GM18517 (cell line): ENCODE results near the gene FBXL12.
A peak's percentile ranks its signal among the peaks of the same experiment; 100 is the strongest.
"Not testable (repeated sequence)": the region's sequence is repeated elsewhere in the genome, so short reads cannot be mapped to it uniquely, and the experiment has no call there.

ENCODE experiments used
- ATAC-seq: cut with Tn5 transposase; IDR thresholded peaks from one replicate; pipeline ENCODE4 v1.9.1; 2021; ENCODE audit warnings: mild to moderate bottlenecking, moderate library complexity; ENCODE audit not compliant: unreplicated experiment

FBXL12 gene

GRCh38 chr19:9818734-9819595 is at the start of gene FBXL12:
Gene FBXL12 (minus strand): TSS chr19:9819079. CDS start chr19:9818813, 266 bp downstream.
- ATAC-seq: peak; percentile 75

- no peak for ATAC-seq
Observed at GRCh38 chr19:9865732-9866501, 47.0 kb upstream of the FBXL12 start.

- no peak for ATAC-seq
Observed at GRCh38 chr19:9863759-9864158, 44.9 kb upstream of the FBXL12 start.

GRCh38 chr19:9862938-9863337 is 44.1 kb upstream of the FBXL12 start:
- ATAC-seq: no peak

- ATAC-seq: no peak
Observed at GRCh38 chr19:9861503-9861902, 42.6 kb upstream of the FBXL12 start.

GRCh38 chr19:9860407-9860806 is 41.5 kb upstream of the FBXL12 start:
- no peak for ATAC-seq

GRCh38 chr19:9858766-9859165 is 39.9 kb upstream of the FBXL12 start:
- ATAC-seq: no peak

- ATAC-seq: no peak
Observed at GRCh38 chr19:9857920-9858746, 39.3 kb upstream of the FBXL12 start.

- no peak for ATAC-seq
Observed at GRCh38 chr19:9857076-9857721, 38.3 kb upstream of the FBXL12 start.

- ATAC-seq: no peak
Observed at GRCh38 chr19:9856609-9857008, 37.7 kb upstream of the FBXL12 start.

GRCh38 chr19:9854282-9854846 is 35.5 kb upstream of the FBXL12 start:
- ATAC-seq: no peak

GRCh38 chr19:9850235-9850959 is 31.5 kb upstream of the FBXL12 start:
- ATAC-seq: no peak

- no peak for ATAC-seq
Observed at GRCh38 chr19:9849791-9850190, 30.9 kb upstream of the FBXL12 start.

GRCh38 chr19:9848762-9849161 is 29.9 kb upstream of the FBXL12 start:
- no peak for ATAC-seq

GRCh38 chr19:9848060-9848459 is 29.2 kb upstream of the FBXL12 start:
- no peak for ATAC-seq

GRCh38 chr19:9847087-9847671 is 28.3 kb upstream of the FBXL12 start:
- no peak for ATAC-seq

- not testable (repeated sequence) for ATAC-seq
Observed at GRCh38 chr19:9843626-9844273, 24.9 kb upstream of the FBXL12 start.

- no peak for ATAC-seq
Observed at GRCh38 chr19:9842834-9843625, 24.2 kb upstream of the FBXL12 start.
